PC-9 (cell line): Measurements from ENCODE around the gene MAP1S.

Experiments
- EZH2 ChIP-seq: fragments of 200-600 bp; sonication (generic); IDR thresholded peaks from 2 replicates; pipeline ENCODE4 v1.8.0; 2017; ENCODE audit warnings: antibody characterized with exemption, low read depth
- TF ChIP-seq, protein P1 (sequence below): fragments of 200-600 bp; sonication (generic); conservative IDR thresholded peaks from 2 replicates; pipeline ENCODE4 v1.6.1; 2017; ENCODE audit warnings: mixed run types, antibody characterized with exemption, mild to moderate bottlenecking, moderate library complexity

DNA sequence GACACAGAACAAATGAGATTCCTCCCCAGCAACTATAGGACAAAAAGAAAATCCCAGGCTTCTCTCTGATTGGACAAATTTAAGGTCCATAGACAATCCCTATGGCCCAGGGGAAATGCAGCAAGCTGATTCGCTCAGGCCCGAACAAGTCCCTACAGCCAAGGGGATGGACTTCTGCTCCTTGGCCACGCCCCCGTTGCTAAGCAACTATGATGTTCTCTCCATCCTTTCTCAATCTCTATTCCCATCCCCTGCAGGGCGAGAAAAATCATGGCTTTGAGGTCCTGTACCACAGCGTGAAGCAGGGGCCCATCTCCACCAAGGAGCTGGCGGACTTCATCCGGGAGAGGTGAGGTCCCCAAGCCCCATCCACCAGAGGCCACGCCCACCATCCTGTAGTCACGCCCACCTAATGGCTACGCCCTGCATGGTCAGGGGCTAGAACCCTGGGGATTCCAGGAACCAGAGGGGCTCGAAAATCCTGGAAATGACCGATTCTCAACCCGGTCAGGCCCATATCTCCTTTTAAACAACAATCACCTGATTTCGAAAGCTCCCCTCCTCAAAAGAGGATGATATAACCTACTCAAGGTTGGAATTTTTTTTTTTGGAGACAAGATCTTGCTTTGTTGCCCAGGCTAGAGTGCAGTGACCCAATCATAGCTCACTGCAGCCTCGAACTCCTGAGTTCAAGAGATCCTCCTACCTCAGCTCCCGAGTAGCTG is 43.4 kb downstream of the MAP1S start:
- no peak for TF ChIP-seq EZH2
- TF ChIP-seq, protein P1, sequence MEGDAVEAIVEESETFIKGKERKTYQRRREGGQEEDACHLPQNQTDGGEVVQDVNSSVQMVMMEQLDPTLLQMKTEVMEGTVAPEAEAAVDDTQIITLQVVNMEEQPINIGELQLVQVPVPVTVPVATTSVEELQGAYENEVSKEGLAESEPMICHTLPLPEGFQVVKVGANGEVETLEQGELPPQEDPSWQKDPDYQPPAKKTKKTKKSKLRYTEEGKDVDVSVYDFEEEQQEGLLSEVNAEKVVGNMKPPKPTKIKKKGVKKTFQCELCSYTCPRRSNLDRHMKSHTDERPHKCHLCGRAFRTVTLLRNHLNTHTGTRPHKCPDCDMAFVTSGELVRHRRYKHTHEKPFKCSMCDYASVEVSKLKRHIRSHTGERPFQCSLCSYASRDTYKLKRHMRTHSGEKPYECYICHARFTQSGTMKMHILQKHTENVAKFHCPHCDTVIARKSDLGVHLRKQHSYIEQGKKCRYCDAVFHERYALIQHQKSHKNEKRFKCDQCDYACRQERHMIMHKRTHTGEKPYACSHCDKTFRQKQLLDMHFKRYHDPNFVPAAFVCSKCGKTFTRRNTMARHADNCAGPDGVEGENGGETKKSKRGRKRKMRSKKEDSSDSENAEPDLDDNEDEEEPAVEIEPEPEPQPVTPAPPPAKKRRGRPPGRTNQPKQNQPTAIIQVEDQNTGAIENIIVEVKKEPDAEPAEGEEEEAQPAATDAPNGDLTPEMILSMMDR: no peak
